ENCODE results near the gene ATP9B.

Gene ATP9B

DNA sequence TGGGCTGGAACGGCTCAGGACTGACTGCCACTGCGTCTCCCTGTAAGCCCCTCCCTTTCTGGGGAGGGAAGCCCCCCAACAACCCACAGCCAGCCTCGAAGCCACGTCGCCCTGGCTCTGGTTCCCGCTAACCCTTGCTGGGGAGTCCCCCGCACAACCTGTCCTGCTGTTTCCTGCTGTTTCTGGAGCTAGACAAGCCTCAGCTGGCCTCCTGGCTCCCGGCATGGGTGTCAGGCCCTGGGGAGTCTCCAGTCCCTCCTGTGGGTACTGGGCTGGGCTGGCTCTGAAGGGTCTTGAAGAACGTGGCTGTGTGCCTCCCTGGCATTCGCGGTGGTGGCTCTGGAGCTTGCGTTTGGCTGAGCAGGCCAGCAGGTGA is 347.5 kb downstream of the ATP9B start:
- H3K4me3 ChIP-seq (ENCODE audit: low read depth, low read length), result no peak overlapping the region
- CTCF ChIA-PET, result no interaction called here
- no peaks in the 10 kb centered on the region for H3K4me1 ChIP-seq (ENCODE audit: control insufficient read depth, insufficient read depth, low read length)
- POLR2A ChIA-PET, result no interaction called here
- no peak overlapping the region for H3K27ac ChIP-seq (ENCODE audit: extremely low read depth, low read depth, low read length)
- peaks cover 0 to 39% of the 10 kb centered on the region in 2 experiments; a peak in 1 of 3 replicates for H3K36me3 ChIP-seq (ENCODE audit: control insufficient read depth in 2 of 2, insufficient read depth in 1 of 2, low read length in 2 of 2)
- TF ChIP-seq ZNF394 (tag by site-specific recombination; IDR thresholded peaks at IDR 0.05; ENCODE audit: borderline replicate concordance) (no peak), ZIC2 (tag by site-specific recombination; IDR thresholded peaks at IDR 0.05) (peak; percentile 33; the same call in 1 of the 2 replicates)
- no peaks in the 10 kb centered on the region for H3K9me3 ChIP-seq (ENCODE audit: control insufficient read depth, insufficient read depth, low read depth, low read length)

DNA sequence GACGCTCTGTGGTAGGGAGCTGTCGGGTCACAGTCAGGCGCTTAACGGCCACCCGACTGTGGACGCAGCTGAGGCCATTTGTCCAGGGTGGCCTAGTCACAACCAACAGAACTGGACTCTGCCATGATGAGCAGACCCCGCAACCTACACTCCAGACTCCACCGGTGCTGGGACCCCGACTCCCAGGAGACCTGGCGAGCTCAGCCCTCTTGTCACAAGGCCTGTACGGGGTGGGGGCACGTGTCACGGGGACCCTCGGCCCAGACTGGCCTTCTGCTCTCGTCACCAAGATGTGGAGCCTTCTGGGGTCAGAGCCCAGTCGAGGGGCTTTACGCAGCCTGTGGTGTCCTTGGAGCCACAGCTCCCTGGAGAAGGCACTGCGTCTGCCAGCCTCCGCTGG is 349.0 kb downstream of the ATP9B start:
- Histone ChIP-seq H3K27ac (ENCODE audit: extremely low read depth, low read depth, low read length) (no peak overlapping the region), H3K9me3 (ENCODE audit: control insufficient read depth, insufficient read depth, low read depth, low read length) (no peaks in the 10 kb centered on the region), H3K36me3 (ENCODE audit: control insufficient read depth in 2 of 2, insufficient read depth in 1 of 2, low read length in 2 of 2) (peaks cover 0 to 34% of the 10 kb centered on the region in 2 experiments; a peak in 1 of 3 replicates), H3K4me1 (ENCODE audit: control insufficient read depth, insufficient read depth, low read length) (no peaks in the 10 kb centered on the region), H3K4me3 (ENCODE audit: low read depth, low read length) (no peak overlapping the region)
- ChIA-PET POLR2A (no interaction called here), CTCF (no interaction called here)
- no peak for TF ChIP-seq GLI4 (tag by site-specific recombination; IDR thresholded peaks at IDR 0.05)
- TF ChIP-seq, protein P1, sequence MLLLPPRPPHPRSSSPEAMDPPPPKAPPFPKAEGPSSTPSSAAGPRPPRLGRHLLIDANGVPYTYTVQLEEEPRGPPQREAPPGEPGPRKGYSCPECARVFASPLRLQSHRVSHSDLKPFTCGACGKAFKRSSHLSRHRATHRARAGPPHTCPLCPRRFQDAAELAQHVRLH (tag by site-specific recombination; IDR thresholded peaks at IDR 0.05), result no peak
- TF ChIP-seq ZNF140 (tag by site-specific recombination; IDR thresholded peaks at IDR 0.05), result no peak
- no peak for TF ChIP-seq ZNF121 (tag by site-specific recombination; IDR thresholded peaks at IDR 0.05)
- TF ChIP-seq ZSCAN23 (tag by site-specific recombination; IDR thresholded peaks at IDR 0.05), result no peak
- no peak for TF ChIP-seq ZNF19 (tag by site-specific recombination; IDR thresholded peaks at IDR 0.05; ENCODE audit: low read depth)
- no peak for TF ChIP-seq SCRT2 (tag by site-specific recombination; IDR thresholded peaks at IDR 0.05)
- TF ChIP-seq, protein P2, sequence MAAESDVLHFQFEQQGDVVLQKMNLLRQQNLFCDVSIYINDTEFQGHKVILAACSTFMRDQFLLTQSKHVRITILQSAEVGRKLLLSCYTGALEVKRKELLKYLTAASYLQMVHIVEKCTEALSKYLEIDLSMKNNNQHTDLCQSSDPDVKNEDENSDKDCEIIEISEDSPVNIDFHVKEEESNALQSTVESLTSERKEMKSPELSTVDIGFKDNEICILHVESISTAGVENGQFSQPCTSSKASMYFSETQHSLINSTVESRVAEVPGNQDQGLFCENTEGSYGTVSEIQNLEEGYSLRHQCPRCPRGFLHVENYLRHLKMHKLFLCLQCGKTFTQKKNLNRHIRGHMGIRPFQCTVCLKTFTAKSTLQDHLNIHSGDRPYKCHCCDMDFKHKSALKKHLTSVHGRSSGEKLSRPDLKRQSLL (tag by site-specific recombination; IDR thresholded peaks at IDR 0.05), result no peak
- TF ChIP-seq GLIS1 (tag by site-specific recombination; IDR thresholded peaks at IDR 0.05), result no peak
- TF ChIP-seq ZFP37 (tag by site-specific recombination; IDR thresholded peaks at IDR 0.05), result no peak
- TF ChIP-seq ZSCAN16 (tag by site-specific recombination; IDR thresholded peaks at IDR 0.05), result no peak
- no peak for TF ChIP-seq ZFP3 (tag by site-specific recombination; IDR thresholded peaks at IDR 0.05; ENCODE audit: low read depth)
- TF ChIP-seq ZBTB1 (tag by site-specific recombination; IDR thresholded peaks at IDR 0.05), result no peak
- TF ChIP-seq KLF8 (tag by site-specific recombination; IDR thresholded peaks at IDR 0.05), result no peak
- no peak for TF ChIP-seq MYNN (tag by site-specific recombination; IDR thresholded peaks at IDR 0.05; ENCODE audit: borderline replicate concordance)
- TF ChIP-seq YY2 (tag by site-specific recombination; IDR thresholded peaks at IDR 0.05), result no peak
- TF ChIP-seq ZNF341 (tag by site-specific recombination; IDR thresholded peaks at IDR 0.05; ENCODE audit: low read depth), result no peak
- TF ChIP-seq, protein P3, sequence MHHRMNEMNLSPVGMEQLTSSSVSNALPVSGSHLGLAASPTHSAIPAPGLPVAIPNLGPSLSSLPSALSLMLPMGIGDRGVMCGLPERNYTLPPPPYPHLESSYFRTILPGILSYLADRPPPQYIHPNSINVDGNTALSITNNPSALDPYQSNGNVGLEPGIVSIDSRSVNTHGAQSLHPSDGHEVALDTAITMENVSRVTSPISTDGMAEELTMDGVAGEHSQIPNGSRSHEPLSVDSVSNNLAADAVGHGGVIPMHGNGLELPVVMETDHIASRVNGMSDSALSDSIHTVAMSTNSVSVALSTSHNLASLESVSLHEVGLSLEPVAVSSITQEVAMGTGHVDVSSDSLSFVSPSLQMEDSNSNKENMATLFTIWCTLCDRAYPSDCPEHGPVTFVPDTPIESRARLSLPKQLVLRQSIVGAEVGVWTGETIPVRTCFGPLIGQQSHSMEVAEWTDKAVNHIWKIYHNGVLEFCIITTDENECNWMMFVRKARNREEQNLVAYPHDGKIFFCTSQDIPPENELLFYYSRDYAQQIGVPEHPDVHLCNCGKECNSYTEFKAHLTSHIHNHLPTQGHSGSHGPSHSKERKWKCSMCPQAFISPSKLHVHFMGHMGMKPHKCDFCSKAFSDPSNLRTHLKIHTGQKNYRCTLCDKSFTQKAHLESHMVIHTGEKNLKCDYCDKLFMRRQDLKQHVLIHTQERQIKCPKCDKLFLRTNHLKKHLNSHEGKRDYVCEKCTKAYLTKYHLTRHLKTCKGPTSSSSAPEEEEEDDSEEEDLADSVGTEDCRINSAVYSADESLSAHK (tag by site-specific recombination; IDR thresholded peaks at IDR 0.05), result no peak
- no peak for TF ChIP-seq ZNF571 (tag by site-specific recombination; IDR thresholded peaks at IDR 0.05)

DNA sequence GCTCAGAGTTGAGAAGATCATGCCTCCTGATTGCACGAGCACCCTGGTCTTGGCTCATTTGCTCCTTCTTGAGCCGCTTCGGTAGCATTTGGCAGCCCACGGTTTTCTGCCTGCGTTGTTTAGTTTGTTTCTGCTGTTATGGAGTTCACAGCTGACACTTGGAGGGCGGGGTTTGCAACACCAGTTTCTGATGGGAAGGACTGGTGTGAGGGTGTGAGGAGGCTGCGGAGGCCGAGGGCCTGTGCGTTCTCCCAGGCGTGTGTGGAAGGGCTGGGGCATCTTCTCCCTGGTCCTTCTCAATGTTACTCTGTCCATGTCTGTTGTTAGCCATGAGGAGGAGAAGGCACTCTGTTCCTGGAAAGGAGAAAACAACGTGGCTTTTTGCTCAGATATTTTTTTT is 349.4 kb downstream of the ATP9B start:
- no peak overlapping the region for H3K27ac ChIP-seq (ENCODE audit: extremely low read depth, low read depth, low read length)
- CTCF ChIA-PET, result no interaction called here
- H3K4me3 ChIP-seq (ENCODE audit: low read depth, low read length), result no peak overlapping the region
- no peaks in the 10 kb centered on the region for H3K9me3 ChIP-seq (ENCODE audit: control insufficient read depth, insufficient read depth, low read depth, low read length)
- peaks cover 0 to 30% of the 10 kb centered on the region in 2 experiments; a peak in 1 of 3 replicates for H3K36me3 ChIP-seq (ENCODE audit: control insufficient read depth in 2 of 2, insufficient read depth in 1 of 2, low read length in 2 of 2)
- H3K4me1 ChIP-seq (ENCODE audit: control insufficient read depth, insufficient read depth, low read length), result no peaks in the 10 kb centered on the region
- POLR2A ChIA-PET, result no interaction called here
- TF ChIP-seq ZNF433 (tag by site-specific recombination; IDR thresholded peaks at IDR 0.05; ENCODE audit: low read depth) (no peak), ZNF555 (tag by site-specific recombination; conservative IDR thresholded peaks at IDR 0.05) (no peak), ZFP3 (tag by site-specific recombination; IDR thresholded peaks at IDR 0.05; ENCODE audit: low read depth) (no peak)
- TF ChIP-seq, protein P4, sequence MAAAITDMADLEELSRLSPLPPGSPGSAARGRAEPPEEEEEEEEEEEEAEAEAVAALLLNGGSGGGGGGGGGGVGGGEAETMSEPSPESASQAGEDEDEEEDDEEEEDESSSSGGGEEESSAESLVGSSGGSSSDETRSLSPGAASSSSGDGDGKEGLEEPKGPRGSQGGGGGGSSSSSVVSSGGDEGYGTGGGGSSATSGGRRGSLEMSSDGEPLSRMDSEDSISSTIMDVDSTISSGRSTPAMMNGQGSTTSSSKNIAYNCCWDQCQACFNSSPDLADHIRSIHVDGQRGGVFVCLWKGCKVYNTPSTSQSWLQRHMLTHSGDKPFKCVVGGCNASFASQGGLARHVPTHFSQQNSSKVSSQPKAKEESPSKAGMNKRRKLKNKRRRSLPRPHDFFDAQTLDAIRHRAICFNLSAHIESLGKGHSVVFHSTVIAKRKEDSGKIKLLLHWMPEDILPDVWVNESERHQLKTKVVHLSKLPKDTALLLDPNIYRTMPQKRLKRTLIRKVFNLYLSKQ (tag by site-specific recombination; IDR thresholded peaks at IDR 0.05; ENCODE audit: borderline replicate concordance), result no peak

All from HEK293 (cell line).